GM03348 (cell line): ENCODE data around the gene LMO1.

Experiments used
- DNase-seq: peaks from one replicate; pipeline ENCODE4 v3.0.0; 2012; ENCODE audit warnings: low spot score

Gene LMO1

GRCh38 chr11:8288166-8288772, 24.6 kb upstream of the LMO1 start:
- no peak for DNase-seq

GRCh38 chr11:8287703-8288102, 24.0 kb upstream of the LMO1 start:
- no peak for DNase-seq

DNA sequence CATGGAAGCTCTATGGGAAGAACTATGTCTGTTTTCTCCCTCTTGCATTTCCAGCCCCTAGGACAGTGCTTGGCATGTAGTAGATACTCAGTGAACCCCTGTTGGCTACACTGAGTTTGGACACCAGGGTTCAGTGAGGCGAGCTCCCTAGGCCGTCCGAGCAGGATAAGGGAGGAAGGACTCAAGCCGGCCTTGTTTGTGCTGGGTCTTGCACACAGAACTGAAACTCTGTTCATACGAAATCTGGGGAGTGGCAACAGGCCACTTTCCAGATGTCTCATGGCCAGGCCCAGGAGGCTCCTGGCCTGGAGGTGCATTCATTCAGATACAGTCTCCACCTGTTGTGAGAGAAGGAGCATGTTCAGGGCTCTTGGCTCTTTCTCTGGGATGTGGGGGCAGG, 23.6 kb upstream of the LMO1 start:
- no peak for DNase-seq

DNA sequence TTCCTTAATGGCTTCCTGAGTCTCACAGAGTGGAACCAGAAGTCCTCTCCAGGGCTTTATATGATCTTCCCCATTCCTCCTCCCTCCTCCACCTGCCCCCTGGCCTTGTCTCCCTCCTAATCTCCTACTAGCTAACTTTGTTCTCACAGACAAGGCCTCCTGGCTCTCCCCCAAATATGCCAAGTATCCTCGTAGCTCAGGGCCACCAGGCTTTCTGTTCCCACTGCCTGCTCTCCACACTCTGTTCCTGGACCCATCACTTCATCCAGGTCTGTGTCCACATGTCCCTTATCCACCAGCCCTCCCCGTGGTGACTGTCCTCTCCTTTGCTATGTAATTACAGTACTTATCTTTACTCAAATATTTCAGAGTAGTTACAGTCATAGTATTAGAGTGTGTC, 23.2 kb upstream of the LMO1 start:
- no peak for DNase-seq

GRCh38 chr11:8285796-8286195, 22.1 kb upstream of the LMO1 start:
- DNase-seq = no peak

DNA sequence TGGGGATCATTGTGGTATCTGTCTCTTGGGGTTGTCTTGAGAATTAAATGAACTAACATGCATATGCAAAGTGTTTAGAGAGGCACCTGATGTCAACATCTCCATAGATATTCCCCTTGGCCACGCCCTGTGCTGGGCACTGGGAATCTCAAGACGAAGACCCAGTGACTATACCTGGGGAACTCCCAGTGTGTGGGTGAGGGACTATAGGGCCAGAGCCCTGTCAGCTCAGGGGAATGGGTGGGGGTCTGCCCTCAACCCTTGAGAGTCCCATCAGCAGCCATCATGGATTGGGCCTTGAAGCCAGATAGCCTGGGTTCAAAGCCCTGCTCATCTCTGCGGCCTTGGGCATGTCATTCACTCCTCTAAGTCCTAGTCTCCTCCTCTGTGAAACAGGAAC, 21.6 kb upstream of the LMO1 start:
- no peak for DNase-seq

DNA sequence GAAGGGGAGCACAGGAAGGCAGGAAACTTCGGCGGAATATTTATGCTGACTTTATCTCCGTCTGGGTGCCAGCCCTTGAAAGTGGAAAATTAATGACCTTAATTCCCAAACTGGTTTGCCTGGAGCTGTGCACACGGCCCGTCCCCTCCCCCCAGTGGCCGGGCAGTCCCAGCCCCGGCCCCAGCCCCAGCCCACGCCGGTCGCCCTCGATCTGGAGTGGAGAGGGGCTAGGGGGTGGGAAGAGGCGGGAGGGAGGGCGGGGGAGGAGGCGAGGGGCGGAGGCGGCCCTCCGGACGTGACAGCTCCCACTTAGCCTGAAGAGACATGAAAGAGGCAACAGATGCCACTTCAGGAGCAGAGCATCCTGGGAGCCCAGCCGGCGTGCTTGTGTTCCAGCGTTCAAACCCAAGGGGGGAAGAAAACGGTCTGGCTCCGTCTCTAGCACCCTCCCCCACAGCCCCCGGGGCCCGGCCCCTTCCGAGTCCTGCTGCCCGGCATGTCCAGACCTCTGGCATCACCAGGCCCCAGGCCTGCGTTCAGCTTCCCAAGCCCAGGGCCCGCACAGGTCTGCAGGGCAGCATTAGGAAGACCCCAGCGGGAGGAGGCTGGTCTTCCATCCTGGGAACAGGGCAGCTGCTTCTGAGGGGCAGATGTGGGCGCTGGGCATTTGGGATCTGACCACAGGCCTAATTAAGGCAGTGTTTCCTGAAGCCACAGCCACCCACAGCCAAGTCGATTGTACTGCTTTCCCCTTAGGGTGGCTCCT, 20.0 kb upstream of the LMO1 start:
- no peak for DNase-seq

GRCh38 chr11:8283100-8283464, 19.4 kb upstream of the LMO1 start:
- DNase-seq = no peak

DNA sequence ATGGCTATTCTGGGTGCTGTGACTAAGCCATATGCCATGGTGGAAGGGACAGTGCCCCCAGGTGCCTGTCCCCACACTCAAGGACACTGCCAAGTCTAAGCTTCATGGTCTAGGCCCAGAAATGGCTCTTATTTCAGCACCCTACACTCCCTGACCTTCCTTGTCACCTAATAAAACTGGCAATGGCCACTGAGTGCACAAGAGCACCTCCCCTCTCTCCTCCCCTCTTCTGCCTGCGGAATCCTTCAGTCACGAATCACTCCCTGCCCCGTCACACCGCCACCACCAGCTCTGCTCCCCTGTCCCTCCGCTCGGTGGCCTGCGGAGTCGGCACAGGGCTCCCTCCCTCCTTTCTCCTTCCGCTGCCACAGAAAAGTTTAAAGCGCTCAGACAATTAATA, 19.0 kb upstream of the LMO1 start:
- DNase-seq = no peak

GRCh38 chr11:8281266-8281665, 17.6 kb upstream of the LMO1 start:
- no peak for DNase-seq

GRCh38 chr11:8277691-8278090, 14.0 kb upstream of the LMO1 start:
- no peak for DNase-seq

GRCh38 chr11:8276528-8276927, 12.8 kb upstream of the LMO1 start:
- DNase-seq = no peak

GRCh38 chr11:8273287-8273686, 9.6 kb upstream of the LMO1 start:
- DNase-seq = no peak

DNA sequence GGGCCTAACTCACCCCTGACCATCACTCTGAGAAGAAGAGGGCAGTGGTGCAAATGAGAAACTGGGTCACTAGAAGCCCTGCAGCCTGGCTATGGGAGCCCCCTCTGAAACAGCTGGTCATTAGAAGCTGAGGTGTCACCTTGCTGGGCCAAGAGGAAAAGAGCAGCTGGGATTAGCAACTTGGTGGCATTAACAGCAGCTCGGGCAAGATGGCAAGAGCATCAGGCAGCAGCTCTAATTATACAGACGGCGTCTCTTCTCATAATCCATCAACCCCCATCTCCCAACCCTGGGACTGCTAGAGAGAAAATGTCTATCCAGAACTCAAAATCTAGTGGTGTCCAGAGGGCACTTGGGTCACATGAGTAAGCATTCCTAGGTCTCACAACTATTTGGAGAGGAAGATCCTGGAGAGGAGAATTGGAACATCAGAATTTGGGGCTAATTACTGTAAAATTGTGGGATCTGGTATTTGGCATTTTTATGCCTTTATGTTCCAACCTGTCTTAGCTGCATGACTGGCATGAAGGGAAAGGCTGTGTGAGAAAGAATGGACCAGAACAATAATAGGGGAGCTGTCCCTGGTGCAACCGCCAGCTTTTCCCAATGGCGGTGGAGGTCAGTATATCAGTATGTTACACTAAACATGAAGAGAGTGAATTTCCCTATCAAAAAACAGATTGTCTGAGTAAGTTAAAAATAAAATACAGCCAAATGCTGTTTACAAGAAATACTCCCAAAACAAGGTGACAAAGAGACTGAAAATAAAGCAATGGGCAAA, 7.6 kb upstream of the LMO1 start:
- no peak for DNase-seq

DNA sequence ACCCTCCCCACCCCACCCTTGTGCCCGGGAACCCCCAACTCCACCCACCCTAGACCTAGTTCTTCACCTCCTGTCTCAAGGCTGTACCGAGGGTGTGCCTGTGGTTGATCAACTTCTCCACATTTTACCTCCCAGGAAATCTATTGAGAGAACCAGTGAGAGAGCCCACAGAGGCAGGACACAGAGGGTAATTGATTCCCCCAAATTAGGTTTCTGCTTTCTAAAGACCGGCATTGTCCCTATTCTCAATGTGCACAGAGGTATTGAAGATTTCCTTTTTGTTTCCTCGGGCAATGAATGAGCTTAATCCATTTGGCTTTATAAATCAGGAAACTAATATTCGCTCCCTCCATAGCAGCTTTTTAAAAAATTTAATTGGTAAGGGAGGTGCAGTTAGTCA, 6.0 kb upstream of the LMO1 start:
- DNase-seq = no peak

DNA sequence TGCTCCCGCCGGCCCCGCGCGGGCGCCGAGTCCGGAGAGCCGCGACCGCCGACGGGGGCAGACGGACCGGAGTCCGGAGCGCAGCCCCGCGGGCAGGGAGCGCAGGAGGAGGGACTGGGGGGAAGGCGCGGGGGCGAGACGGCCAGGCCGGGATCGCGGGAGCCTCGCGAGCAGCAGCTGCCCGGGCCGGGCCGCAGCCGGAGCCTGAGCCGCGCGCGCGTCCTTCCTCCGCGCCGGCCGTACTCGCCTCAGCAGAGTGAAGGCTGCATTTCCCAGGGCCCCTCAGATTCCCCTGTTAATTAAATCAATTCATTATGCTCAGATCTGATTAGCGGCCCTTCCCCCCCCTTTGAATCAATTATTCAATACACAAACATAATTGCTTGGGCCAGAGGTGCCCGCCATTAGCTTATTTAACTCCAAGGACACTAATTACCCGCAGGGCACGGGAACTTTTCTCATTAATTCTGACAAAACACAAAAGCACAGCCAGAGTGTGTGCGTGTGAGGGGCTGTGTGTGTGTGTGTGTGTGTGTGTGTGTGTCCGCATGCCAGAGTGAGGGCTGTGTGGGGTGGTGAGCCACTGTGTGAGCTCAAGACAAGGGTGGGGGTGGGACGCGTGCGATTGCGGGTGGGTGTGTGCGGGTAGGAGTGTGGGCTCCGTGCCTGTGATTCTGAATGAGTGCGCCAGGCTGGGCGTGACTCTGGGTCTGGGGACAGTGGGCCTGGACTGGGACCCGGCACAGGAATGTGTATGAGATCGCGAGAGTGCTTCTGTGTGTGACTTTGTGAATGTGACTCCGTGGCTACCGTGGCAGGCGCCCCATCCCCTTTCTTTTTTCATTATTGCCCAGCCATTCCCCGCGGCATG, 5.1 kb upstream of the LMO1 start:
- DNase-seq = peak; percentile 54

GRCh38 chr11:8267831-8268529, 4.3 kb upstream of the LMO1 start:
- peak; percentile 44 for DNase-seq

GRCh38 chr11:8267280-8267679, 3.6 kb upstream of the LMO1 start:
- no peak for DNase-seq

- DNase-seq = no peak
These were observed 2.9 kb upstream of the LMO1 start for GRCh38 chr11:8266246-8267241.

GRCh38 chr11:8265681-8266241, 2.1 kb upstream of the LMO1 start:
- DNase-seq = no peak
